Stimulated activated CD8-positive, alpha-beta memory T cell treated with anti-CD3 and anti-CD28 coated beads, Interleukin-2, amount 100 ng/mL, for 48 hours (primary cell): Measurements from ENCODE around the gene TCTN3.
"Not testable (repeated sequence)": the region's sequence is repeated elsewhere in the genome, so short reads cannot be mapped to it uniquely, and the experiment has no call there.

Source experiments
- DNase-seq, 2 donors: peaks; one replicate each; pipeline ENCODE4 v3.0.0-alpha.2; 2020; ENCODE audit warnings: low read depth in 2 of 2

TCTN3 gene

GRCh38 chr10:95693668-95694534, at the start of gene TCTN3:
Gene TCTN3 (minus strand): TSS chr10:95693927. CDS start chr10:95693899, 28 bp downstream.
- peak; percentile 87 to 88 for DNase-seq

- no peak for DNase-seq
These were observed 49.3 kb upstream of the TCTN3 start for GRCh38 chr10:95742962-95743535.

- DNase-seq = no peak
These were observed 48.8 kb upstream of the TCTN3 start for GRCh38 chr10:95742485-95742884.

- DNase-seq = no peak
These were observed 48.2 kb upstream of the TCTN3 start for GRCh38 chr10:95741807-95742467.

- DNase-seq = no peak
These were observed 45.3 kb upstream of the TCTN3 start for GRCh38 chr10:95739056-95739455.

GRCh38 chr10:95732907-95733306, 39.2 kb upstream of the TCTN3 start:
- DNase-seq = not testable (repeated sequence)

GRCh38 chr10:95730233-95730632, 36.5 kb upstream of the TCTN3 start:
- no peak for DNase-seq

GRCh38 chr10:95729323-95730055, 35.8 kb upstream of the TCTN3 start:
- DNase-seq = no peak

GRCh38 chr10:95728526-95728925, 34.8 kb upstream of the TCTN3 start:
- no peak for DNase-seq

GRCh38 chr10:95722496-95722895, 28.8 kb upstream of the TCTN3 start:
- not testable (repeated sequence) for DNase-seq

GRCh38 chr10:95720745-95721144, 27.0 kb upstream of the TCTN3 start:
- not testable (repeated sequence) for DNase-seq

GRCh38 chr10:95716866-95717265, 23.1 kb upstream of the TCTN3 start:
- no peak for DNase-seq

GRCh38 chr10:95716466-95716865, 22.7 kb upstream of the TCTN3 start:
- DNase-seq = no peak

- DNase-seq = no peak
These were observed 17.8 kb upstream of the TCTN3 start for GRCh38 chr10:95711492-95711891.

GRCh38 chr10:95706990-95707389, 13.3 kb upstream of the TCTN3 start:
- no peak for DNase-seq

GRCh38 chr10:95706573-95706972, 12.8 kb upstream of the TCTN3 start:
- DNase-seq = no peak

- DNase-seq = no peak
These were observed 4.7 kb upstream of the TCTN3 start for GRCh38 chr10:95698415-95698814.

GRCh38 chr10:95697429-95697828, 3.7 kb upstream of the TCTN3 start:
- DNase-seq = no peak

GRCh38 chr10:95694665-95695064, 938 bp upstream of the TCTN3 start:
- DNase-seq = no peak

GRCh38 chr10:95693071-95693667, 558 bp downstream of the TCTN3 start:
- no peak for DNase-seq

- DNase-seq = no peak
These were observed 2.4 kb downstream of the TCTN3 start for GRCh38 chr10:95691281-95691680.

GRCh38 chr10:95688648-95689047, 5.1 kb downstream of the TCTN3 start:
- no peak for DNase-seq
